Activated T-cell treated with anti-CD3 and anti-CD28 coated beads, Interleukin-2, amount 50 U/mL, for 48 hours (primary cell): ENCODE data around the gene MRPL20.

ENCODE experiments used
- DNase-seq, 2 experiments: peaks; one replicate each; pipeline ENCODE4 v3.0.0-alpha.2; 2020

The MRPL20 gene

DNA sequence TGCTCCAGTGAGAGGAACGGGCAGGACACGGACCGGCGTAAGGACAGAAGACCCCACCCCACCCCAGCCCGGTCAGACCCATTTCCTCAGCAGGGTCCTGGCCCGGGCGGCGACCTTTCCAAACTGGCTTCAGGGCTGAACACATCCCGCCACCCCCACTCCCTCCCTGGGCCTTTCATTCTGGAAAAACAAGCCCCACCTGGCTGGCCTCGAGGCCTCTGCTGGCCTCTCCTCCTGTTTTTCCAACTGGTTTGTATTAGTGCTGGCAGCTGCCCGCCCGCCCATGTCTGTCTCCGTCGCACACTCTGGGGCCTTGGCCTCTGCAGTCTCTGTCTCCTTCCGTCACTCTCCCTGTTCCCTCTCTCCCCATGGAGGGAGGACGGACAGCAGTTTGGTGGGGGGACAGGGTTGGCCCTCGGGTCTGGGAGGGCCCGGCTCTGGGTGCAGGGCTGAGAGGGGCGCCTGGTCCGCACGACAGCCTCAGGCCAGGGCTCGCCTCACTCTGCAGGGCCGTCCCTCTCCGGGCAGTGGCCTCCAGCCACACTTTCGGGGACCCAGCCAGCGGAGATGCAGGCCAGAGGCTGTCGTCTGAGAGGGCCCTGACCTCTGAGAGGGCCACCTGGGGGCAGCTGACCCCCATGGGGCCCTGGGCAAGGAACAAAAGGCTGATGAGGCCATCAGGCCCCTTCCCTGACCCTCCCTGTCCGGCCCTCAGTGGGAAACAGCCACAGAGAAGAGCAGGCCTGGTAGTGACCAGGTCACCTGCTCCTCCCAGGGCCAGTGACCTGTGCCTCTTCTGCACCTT is 47.2 kb downstream of the MRPL20 start:
- no peak for DNase-seq

DNA sequence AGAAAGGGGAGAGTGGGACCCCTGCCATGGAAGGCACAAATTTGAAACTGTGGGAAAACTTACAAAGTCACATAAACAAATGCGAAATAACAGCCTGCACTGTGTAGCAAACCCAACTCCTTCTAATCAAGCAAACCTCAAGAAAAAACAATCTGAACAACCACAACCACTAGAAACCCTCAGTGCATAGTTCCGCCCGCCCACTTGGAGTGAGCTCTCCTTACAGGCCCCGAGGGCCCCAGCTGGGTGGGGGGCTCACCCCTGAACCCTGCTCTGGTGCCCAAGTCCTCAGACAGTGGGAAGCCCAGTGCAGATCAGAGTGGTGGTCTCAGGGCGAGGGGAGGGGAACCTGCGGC is 47.8 kb downstream of the MRPL20 start:
- no peak for DNase-seq

DNA sequence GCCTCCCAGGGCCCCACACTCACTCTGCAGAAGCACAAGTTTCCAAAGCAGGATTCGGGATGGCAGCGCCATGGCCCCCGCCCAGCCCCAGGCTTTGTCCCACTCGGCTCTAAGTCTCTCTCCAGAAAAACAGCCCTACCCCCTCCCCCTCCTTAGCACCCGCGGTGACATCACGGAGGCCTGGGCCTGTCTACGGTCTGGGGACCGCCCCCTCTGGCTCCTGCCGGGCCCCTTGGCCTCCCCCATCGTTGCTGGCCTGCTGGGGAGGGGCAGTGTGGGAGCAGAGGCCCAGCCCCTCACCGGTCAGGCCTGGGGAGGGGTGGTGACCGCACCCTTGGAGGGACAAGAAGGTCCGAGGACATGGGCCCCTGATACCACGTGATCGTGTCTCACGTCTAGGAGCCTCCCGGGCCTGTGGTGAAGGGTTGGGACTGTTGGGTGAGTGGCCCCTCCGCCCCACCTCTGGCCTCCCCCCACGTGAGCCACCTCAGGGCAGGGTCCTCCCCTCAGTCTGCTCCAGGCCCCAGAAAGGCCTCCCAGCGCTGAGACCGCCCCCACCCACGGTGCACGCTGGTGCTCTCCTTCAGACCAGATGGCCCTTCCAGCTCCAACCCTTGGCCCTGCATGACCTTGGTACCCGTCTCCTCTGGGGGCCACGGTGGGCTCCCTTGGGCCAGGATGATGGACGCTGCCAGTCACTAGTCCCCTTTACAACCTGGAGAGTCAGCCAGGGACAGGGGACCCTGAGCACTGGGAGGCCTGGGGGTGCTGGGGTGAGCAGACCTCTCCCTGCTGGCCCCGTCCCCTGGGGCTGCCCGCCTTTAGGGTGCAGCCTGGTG is 48.4 kb downstream of the MRPL20 start, which contains the start of gene MXRA8:
Gene MXRA8 (minus strand): TSS at position 123 of the 839 bp plus-strand sequence. CDS start 51 bp downstream, at position 72.
- no peak for DNase-seq

DNA sequence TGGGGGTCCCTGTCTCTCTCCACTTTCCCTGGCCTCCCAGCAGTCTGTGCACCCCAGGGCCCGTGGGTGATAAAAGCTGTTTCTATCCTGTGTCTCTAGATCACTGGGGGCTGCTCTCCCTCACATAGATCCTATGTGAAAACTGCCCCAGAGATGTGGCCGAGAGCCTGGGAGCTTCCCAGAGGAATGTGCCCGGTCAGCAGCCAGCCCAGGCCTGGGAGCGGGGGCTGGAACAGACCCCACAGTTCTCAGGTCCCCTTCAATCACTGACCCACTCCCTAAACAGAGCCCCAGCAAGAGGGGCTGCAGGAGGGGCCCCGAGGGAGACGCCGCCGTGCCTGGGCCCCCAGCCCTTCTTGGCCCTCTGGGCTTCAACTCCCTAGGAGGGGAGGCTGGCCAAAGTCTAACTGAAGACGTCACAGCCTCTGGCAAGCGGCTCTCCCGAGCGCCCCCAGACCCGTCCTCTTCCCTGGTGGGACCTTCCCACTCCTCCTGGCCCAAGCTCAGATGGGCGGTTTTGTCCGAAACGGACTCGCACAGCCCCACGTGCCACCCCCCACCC is 49.1 kb downstream of the MRPL20 start:
- no peak for DNase-seq

DNA sequence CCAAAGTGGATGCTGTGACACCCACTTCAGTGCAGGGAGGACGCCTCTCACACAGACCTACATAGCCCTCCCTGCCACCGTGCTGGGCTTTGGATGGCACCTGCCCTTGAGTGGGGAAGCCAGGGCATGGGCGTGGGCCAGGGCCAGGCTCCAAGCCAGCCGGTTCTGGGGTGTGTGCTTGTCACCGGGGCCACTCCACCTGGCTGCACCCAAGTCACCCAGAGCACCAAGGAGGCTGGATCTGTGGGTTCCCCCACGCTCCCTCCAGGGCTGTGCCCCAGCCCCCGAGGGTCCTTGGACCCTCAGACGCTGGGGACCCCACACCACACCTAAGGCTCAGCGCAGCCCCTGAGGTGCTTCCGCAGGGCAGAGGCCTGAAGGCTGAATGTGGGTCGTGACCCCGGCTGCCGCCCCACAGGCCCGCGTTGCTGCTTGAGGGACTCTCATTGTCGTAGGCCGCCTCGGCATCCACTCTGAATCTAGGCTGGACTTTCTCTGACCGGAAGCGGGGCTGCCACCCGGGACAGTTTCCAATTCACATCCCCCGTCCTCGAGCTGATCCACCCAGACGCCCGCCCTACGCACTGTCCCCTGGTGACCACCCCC is 50.2 kb downstream of the MRPL20 start:
- DNase-seq, result no peak

DNA sequence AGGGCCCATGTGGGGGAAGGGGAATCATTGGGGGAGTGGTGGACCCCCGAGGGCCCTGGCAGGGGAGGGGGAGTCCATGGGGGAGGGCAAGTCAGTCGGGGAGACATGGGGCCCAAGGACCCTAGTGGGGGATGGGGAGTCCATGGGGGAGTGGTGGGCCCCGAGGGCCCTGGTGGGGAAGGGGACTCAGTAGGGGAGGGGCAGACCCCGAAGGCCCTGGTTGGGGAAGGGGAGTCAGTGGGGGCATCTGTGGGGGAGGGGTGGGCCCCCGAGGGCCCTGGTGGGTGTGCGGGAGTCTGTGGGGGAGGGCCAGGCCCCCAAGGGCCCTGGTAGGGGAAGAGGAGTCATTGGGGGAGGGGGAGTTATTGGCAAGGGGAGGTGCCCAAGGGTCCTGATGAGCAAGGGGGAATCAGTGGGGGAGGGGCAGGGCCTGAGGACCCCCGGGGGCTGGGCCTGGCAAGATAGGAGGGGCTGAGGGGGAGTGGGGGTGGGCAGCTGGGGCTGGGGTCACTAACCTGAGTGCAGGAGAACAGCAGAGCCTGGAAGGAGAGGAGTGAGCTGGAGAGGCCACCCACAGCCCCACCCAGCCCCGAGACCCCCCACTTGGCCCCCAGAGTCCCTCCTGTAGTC is 50.8 kb downstream of the MRPL20 start:
- DNase-seq, result no peak

DNA sequence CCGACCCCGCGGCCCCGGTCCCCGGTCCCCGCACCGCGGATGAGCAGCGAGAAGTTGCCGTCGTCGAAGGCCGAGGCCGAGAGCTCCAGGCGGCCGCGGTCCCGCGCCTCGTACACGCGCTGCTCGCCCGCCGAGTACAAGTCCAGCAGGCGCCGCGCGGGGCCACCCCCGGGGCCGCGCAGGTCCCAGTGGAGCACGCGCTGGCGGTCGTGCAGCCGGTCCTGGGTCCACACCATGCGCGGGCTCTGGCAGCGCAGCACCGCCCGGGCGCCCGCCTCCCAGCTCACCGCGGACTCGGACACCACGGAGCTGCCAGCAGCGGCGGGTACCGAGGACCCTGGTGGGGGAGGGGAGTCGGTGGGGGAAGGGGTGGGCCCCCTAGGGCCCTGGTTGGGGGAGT is 51.7 kb downstream of the MRPL20 start:
- peak in 1 of 2 experiments; percentile 57 for DNase-seq

DNA sequence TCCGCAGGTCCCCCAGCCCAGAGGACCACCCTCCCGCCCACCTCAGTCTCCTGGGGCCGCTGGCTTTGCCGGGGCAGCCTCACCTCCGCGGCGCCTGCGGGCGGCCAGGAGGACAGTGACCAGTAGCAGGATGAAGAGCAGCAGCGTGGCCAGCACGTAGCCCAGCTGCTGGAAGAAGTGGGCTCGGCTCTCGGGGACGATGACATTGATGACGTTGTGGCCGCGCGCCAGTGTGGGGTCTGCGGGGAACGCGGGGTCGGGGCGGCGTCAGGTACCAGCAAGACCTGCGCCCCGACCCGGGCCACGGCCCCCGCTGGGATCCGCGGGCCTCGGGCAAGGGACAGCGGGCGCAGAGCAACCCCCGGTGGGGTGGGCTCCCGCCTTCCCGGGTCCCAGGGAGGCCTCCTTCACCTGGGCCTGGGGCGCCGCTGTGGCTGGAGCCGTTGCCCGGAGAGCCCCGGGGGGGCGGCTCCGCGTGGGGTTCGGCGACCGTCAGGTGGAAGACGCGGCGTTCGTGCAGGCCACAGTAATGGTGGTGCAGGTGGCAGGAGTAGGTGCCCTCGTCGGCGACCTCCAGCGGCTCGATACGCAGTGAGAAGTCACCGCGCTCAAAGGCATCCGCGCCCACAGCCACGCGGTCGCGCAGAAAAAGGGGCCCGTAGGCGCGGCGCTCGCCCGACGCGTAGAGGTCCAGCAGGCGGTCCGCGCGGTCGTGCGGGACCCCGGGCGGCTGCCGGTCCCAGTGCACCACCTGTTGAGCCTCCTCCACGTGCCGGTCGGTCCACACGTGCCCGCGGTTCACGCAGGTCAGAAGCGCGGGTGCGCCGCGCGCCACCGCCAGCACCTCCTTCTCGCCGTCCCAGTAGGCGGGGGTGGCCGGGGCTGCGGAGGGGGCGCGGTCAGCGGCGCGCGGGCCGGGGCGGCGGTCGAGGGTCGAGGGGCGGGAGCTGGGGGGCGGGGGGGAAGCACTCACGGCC is 52.5 kb downstream of the MRPL20 start:
- DNase-seq, result no peak

DNA sequence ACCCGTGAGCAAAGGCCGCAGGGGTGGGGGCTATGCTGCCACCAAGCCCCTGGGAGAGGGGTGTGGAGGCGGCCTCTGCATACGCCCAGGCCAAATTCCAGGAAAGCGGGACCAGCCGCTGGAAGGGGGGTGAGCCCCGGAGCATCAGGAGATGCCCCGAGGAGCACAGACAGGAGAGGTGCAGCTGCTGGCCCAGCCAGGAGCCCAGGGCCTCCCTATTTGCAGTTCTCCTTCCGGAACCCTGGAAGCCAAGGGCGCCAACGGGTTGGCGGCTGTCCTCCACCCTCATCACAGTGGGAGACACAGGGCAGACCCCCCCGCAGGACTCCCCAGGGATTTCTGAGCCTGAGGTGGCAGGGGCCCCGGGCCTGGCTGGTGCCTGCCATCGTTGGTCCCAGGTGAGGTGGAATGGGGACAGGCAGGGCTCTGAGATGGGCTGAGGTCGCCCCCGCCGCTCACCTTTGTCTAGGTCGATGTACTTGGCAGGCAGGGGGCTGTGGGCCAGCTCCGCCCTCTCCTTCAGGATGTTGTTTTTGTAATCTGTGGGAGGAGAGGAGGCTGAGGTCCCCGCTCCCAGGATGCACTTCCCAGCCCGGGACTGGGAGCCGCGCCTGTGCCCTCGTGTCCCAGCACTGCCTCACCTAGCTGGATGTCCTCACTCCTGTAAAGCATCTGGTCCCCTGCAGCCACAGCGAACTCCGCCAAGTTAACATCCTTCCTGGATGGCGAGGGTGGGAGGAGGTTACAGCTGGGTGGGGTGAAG is 53.5 kb downstream of the MRPL20 start:
- no peak for DNase-seq

DNA sequence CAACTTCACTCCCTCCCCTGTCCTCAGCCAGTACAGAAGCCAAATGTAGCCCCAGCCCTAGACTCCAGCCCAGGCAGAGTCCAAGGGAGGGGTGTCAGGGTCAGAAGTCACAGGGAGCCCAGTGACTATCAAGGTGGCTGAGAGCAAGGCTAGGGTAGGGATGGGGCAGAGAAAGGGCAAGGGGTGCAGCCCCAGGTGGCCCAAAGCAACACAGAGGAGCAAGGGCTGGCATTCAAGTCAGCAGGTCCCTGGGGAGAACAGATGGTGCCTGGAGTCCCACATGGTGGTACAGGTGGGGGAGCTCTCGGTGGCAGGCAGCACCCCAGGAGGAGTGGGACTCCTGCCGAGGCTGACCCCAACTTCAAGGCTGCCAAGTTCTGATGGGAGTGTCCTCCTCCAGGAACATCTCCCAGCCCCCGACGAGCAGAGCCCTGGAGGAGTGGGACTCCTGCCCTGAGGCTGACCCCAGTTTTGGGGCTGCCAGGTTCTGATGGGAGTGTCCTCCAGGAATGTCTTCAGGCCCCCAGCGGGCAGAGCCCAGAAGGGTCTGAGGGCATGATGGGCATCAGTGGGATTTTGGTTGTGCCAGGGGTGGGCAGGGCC is 54.2 kb downstream of the MRPL20 start:
- DNase-seq, result no peak
